HFF-Myc (cell line): Measurements from ENCODE around the gene RYR3.

Experiments
- DNase-seq: peaks from one replicate; pipeline ENCODE4 v3.0.0-alpha.2; 2011; ENCODE audit warnings: low read depth; ENCODE audit errors: extremely low read depth
- H3K4me3 ChIP-seq: replicated peaks from 2 replicates; pipeline ENCODE4 v1.5.1; 2011; ENCODE audit warnings: low read depth, mild to moderate bottlenecking, control low read depth, low read length
- TF ChIP-seq, protein P1 (sequence below): IDR thresholded peaks from 2 replicates; pipeline ENCODE4 v1.5.1; 2012; ENCODE audit warnings: mild to moderate bottlenecking, low read depth, low read length, control low read depth; ENCODE audit errors: missing control alignments

The RYR3 gene

GRCh38 chr15:33724321-33725036 lies 413.7 kb downstream of the RYR3 start:
- TF ChIP-seq, protein P1, sequence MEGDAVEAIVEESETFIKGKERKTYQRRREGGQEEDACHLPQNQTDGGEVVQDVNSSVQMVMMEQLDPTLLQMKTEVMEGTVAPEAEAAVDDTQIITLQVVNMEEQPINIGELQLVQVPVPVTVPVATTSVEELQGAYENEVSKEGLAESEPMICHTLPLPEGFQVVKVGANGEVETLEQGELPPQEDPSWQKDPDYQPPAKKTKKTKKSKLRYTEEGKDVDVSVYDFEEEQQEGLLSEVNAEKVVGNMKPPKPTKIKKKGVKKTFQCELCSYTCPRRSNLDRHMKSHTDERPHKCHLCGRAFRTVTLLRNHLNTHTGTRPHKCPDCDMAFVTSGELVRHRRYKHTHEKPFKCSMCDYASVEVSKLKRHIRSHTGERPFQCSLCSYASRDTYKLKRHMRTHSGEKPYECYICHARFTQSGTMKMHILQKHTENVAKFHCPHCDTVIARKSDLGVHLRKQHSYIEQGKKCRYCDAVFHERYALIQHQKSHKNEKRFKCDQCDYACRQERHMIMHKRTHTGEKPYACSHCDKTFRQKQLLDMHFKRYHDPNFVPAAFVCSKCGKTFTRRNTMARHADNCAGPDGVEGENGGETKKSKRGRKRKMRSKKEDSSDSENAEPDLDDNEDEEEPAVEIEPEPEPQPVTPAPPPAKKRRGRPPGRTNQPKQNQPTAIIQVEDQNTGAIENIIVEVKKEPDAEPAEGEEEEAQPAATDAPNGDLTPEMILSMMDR: no peak
- no peak for DNase-seq
- H3K4me3 ChIP-seq: no peak overlapping the region

- H3K4me3 ChIP-seq: no peak overlapping the region
- no peak for DNase-seq
- TF ChIP-seq, protein P1: peak; percentile 6
These were observed 418.9 kb downstream of the RYR3 start for GRCh38 chr15:33729653-33730052.

DNA sequence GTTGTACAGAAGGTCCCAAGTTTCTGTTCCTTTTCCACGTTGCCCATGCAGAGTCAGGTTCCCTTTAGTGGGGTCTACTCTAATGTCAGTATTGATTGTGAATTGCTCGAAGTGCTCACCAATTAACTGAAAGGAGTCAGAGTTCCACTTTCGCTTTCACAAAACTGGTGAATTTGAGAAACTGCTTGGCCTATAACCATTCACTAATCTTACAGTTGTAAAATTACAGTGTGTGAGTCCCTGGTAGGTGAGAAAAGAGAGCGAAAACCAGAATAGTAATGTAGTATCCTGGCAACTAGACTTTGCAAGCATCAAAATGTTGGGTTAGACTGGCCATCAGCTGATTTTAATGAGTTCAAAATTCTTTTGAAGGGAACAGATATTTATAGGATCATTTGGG lies 420.0 kb downstream of the RYR3 start:
- H3K4me3 ChIP-seq: no peak overlapping the region
- TF ChIP-seq, protein P1: no peak
- no peak for DNase-seq

- DNase-seq: no peak
- no peak overlapping the region for H3K4me3 ChIP-seq
- TF ChIP-seq, protein P1: no peak
These were observed 424.4 kb downstream of the RYR3 start for GRCh38 chr15:33735143-33735542.

GRCh38 chr15:33735637-33736247 lies 425.0 kb downstream of the RYR3 start:
- TF ChIP-seq, protein P1: peak; percentile 50
- no peak overlapping the region for H3K4me3 ChIP-seq
- no peak for DNase-seq

DNA sequence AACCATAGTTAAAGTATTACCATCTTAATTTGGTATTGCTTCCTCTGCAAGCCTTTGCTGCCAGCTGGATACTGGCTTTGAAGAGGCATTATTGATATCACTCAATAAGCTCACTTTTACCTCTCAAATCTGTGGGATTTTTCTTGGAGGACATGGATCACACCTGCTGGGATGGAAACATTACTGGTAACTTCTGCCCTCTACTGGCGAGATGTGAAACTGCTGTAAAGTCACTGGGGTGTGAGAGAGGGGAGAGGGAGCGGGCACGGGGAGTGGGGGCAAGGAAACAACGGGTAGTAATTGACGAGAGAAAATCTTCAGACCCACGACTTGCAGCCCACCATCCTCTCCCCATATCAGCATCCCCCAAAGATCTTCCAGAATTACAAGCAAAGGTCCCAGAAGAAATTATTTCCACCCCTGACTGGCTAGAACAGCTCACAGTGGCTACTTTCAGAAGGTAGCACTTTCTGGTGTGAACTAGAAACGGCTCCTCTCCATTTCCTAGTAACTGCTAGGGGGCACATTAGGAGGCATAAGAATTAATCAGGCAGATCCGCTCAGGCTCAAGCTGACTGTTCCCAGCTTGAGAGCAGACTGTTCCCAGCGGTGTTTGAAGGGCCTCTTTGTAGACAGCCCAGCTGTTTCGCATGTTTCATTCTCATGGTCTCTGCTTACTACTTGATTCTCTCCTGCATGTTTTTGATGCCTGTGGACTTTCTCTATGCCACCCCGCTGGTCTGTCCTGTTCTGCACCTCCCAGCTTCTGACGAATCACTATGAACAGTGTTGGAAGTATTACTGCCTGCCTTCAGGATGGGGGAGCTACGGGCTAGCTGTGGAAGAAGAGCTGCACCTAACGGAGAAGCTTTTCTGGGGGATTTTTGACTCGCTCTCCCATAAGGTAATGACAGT lies 427.2 kb downstream of the RYR3 start:
- TF ChIP-seq, protein P1: peak; percentile 83
- no peak for DNase-seq
- H3K4me3 ChIP-seq: no peak overlapping the region
